GM15510 (cell line): ENCODE results near the gene SRPX2.

Experiments
- POLR2A ChIP-seq: IDR thresholded peaks from 3 replicates; pipeline ENCODE4 v1.6.1; 2011; ENCODE audit warnings: borderline replicate concordance; ENCODE audit not compliant: insufficient read length; ENCODE audit errors: extremely low read depth

Gene SRPX2

GRCh38 chrX:100643956-100644860, at the start of gene SRPX2:
Gene SRPX2 (plus strand): TSS chrX:100644199. CDS start chrX:100646323, 2,124 bp downstream.
- TF ChIP-seq POLR2A: no peak

GRCh38 chrX:100596601-100597000, 47.4 kb upstream of the SRPX2 start:
- no peak for TF ChIP-seq POLR2A

GRCh38 chrX:100599456-100599855, 44.5 kb upstream of the SRPX2 start:
- TF ChIP-seq POLR2A: no peak

GRCh38 chrX:100600340-100600739, 43.7 kb upstream of the SRPX2 start:
- no peak for TF ChIP-seq POLR2A

GRCh38 chrX:100600758-100601157, 43.2 kb upstream of the SRPX2 start:
- no peak for TF ChIP-seq POLR2A

- no peak for TF ChIP-seq POLR2A
Measured at GRCh38 chrX:100606753-100607152, 37.2 kb upstream of the SRPX2 start.

- TF ChIP-seq POLR2A: no peak
Measured at GRCh38 chrX:100609591-100609990, 34.4 kb upstream of the SRPX2 start.

- no peak for TF ChIP-seq POLR2A
Measured at GRCh38 chrX:100611951-100612350, 32.0 kb upstream of the SRPX2 start.

GRCh38 chrX:100615005-100615404, 29.0 kb upstream of the SRPX2 start:
- TF ChIP-seq POLR2A: no peak

- TF ChIP-seq POLR2A: no peak
Measured at GRCh38 chrX:100623001-100623400, 21.0 kb upstream of the SRPX2 start.

GRCh38 chrX:100625985-100626491, 18.0 kb upstream of the SRPX2 start:
- TF ChIP-seq POLR2A: no peak

- no peak for TF ChIP-seq POLR2A
Measured at GRCh38 chrX:100635040-100635439, 9.0 kb upstream of the SRPX2 start.

- TF ChIP-seq POLR2A: no peak
Measured at GRCh38 chrX:100635989-100636320, 8.0 kb upstream of the SRPX2 start.

- no peak for TF ChIP-seq POLR2A
Measured at GRCh38 chrX:100636321-100636991, 7.5 kb upstream of the SRPX2 start, which contains the start of gene TSPAN6. Gene TSPAN6 (minus strand): TSS chrX:100636806. CDS start chrX:100636694, 112 bp downstream.

GRCh38 chrX:100642290-100642689, 1.7 kb upstream of the SRPX2 start:
- no peak for TF ChIP-seq POLR2A
